Activated T-cell treated with anti-CD3 and anti-CD28 coated beads for 1 hour (primary cell): Measurements from ENCODE around the gene C1QTNF9B.
"Not testable (repeated sequence)": the region's sequence is repeated elsewhere in the genome, so short reads cannot be mapped to it uniquely, and the experiment has no call there.

Experiments
- DNase-seq: peaks from one replicate; pipeline ENCODE4 v3.0.0-alpha.2; 2020; ENCODE audit warnings: low read depth

C1QTNF9B gene

DNA sequence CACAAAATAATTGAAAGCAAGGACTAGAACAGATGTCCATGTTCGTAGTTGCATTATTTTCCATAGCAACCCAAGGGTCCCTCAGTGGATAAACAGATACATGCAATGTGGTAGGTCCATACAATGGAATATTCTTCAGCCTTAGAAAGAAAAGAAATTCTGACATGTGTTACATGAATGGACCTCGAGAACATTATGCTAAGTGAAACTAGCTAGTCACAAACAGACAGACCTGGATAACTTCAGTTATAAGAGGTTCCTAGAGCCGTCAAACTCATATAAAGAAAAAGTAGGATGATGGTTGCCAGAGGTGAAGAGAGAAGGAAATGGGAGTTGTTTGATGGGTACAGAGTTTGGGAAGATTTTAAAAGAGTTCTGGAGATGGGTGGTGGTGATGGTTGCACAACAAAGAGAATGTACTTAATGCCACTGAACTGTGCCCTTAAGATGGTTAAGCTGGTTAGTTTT lies at the start of gene C1QTNF9B:
Gene C1QTNF9B (minus strand): TSS at position 51 of the 468 bp plus-strand sequence.
- not testable (repeated sequence) for DNase-seq

DNA sequence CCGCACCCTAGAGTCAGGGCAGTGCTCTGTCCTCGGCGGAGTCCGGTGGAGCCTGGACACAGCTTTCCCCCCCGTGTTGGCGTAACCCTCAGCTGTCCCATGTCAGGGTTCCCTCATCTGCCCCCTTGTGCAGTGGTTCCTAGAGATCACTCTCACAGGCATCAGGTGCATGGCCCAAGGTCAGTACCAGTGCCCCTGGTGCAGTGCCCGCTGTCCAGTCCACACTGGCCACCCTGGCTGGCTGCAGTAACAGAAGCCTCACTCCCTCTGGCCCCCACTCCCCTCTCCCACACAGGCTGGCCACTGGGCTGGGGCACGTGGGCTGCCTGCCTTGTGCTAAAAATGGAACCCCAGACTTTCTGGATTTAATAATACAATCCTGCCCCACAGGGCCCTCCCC lies 49.6 kb upstream of the C1QTNF9B start:
- no peak for DNase-seq

DNA sequence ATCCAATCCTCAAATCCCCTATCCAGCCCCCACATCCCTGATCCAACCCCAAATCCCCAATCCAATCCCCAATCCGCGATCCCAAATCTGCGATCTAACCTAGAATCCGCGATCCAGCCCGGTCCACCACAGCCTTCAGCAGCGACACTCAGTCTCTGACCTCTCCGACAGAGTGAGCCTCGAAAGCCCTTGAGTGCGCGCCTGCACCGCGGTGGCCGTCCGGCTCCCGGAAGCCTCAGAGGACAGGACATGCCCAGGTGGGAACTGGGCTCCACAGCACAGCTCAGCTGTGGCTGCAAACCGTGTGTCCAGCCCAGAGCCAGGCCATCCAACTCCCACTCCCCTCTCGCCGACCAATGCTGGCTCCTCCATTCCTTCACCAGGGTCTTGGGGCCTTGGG lies 48.8 kb upstream of the C1QTNF9B start:
- DNase-seq = no peak

DNA sequence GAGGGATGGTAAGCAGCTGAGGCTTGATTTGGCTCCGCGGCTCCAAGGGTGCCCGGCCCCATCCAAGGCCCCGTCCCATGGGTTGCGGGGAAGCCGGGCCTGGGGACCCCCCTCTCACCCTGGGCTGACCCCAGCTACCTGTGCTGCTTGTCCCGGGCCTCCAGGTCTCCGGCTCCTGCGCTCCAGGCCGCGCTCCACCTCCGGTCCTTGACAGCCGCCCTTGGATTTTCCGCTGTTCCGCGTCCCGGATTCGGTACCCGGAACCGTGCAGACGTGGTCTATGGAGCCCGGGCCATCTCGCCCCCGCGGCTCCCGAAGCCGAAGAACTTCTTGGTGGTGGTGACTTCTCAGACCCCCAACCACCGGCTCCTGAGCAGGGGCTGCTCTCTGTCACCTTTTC lies 48.3 kb upstream of the C1QTNF9B start:
- no peak for DNase-seq

DNA sequence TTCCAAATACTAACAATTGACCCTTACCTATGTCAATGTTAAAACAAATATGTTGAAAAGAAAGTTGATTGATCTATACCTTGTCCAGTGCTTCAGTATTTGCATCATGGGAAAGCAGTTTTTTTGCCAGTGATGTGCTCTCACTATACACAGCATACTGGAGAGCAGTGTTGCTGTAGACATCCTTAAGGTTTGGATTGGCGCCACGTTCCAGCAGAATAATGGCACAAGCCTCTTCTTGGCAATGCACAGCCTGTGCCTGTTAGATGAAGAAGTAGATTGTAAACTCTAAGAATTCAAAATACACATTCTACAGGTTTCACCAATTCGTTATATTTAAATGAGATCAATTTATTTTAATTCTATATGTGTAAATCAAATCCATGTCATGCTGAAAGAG lies 43.9 kb upstream of the C1QTNF9B start:
- DNase-seq = no peak

DNA sequence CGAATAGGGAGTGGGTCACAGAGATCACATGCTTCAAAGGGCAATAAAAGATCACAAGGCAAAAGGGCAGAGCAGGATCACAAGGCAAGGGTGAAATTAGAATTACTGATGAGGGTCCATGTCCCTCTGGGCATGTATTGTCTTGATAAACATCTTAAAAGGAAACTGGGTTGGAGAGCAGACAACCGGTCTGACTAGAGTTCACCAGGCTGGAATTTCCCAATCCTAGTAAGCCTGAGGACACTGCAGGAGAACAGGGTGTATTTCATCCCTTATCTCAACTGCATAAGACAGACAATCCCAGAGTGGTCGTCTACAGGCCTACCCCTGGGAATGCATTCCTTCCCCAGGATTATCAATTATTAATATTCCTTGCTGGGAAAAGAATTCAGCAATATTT lies 42.4 kb upstream of the C1QTNF9B start:
- DNase-seq = not testable (repeated sequence)

DNA sequence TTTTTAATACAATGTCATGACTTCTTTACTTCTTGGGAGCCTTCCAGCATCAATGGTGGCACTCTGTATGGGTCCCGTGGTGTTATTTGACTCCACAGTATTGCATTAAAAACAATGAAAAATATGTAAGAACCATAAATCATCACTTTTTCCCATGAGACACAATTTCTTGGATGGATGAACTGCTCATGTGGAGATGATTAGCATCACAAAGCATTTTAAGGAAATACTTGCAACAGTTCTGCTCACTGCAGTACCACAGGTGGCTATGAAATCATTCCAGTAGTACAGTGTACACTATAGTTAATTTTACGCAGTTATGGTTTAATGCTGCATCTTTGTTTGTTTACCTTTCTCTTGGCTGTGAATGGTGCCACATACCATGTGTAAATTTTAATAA lies 37.2 kb upstream of the C1QTNF9B start:
- no peak for DNase-seq

DNA sequence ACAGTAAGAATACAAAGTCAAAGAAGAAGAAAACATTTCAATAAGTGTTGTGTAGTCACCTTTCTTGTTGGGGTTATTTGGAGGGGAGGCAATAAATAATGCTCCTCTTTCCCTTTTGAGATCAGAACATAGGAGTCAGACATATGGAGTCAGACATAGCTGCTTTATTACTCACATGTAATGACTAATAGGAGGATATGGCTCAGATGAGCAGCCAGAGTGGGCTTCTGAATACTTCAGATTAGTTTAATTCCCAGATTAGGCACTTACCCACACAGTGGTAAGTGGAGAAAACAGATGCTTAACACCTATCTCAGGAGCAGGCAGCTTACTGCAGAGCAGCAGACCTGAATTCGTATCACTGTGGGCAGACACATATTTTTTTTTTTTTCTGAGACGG lies 31.7 kb upstream of the C1QTNF9B start:
- no peak for DNase-seq

DNA sequence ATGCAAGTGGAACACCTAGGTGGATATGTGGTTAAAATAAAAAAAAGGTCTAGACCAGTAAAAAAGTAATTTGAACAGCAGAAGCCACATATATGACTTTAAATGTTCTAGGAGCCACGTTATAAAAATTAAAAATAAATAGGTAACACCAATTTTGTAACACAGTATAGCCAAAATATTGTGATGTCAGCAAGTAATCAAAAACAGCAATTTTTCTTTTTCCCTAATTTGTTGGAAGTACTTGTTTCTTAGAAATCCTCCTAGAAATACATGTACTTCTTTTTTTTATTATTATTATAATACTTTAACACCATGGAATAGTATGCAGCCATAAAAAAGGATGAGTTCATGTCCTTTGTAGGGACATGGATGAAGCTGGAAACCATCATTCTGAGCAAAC lies 25.7 kb upstream of the C1QTNF9B start:
- DNase-seq = no peak

DNA sequence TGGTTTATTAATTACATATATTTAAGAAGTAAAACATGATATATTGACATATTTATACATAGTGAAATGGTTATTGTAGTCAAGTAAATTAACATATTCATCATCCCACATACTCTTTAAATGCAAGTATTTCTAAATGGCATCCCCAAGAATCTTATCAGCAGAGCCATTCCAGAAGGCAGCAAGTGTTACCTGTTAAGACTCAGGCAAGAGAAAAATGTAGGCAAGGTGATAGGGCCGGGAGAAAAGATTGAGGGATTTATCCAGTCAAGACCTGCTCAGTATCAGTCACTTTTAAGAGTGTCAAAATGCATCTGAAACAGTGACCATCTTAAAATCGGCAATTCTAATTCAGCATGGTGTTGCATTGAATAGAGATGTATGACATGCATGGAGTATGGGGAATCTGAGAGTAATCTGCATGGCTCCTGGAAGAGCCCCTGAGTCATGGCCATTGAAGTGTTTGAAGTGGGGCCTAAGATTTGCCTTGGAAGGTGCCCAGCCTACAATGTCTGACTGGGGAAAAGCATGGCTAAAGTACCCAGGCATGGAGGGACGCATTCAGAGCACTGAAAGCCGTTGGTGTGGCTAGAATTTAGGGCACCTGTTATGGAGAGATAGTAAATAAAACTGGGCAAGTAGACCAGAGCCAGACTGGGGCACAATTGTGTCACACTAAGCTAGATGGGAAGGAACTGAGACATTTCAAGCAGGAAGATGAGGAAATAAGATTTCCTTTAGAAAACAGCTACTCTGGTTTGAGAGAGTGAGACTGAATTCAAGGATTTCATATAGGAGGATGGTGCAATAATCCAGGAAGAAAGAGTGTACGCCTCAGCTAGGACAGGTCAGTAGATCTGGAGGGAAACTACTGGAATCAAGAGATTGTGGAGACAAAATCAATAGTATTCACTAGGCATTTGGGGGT lies 25.0 kb upstream of the C1QTNF9B start:
- DNase-seq = no peak

DNA sequence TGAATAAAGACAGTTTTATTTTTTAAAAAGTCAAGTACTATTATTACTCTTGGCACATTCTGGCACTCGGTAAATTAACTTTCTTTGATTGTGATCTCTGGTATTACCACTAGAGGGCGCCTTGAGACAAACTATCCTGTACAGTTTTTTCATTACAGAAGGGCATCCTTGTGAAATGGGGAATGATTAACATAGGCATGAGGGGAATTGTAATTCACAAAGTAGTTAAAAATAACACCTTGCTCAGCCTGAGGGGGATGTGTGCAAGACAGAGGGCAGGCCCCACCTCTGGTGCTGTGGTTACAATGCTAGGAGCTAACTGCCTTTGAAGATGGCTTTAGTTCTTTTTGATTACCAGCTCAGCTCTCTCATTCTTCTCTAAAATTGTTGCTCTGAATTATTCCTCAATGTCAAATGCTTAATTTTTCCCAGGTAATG lies 24.2 kb upstream of the C1QTNF9B start:
- no peak for DNase-seq

DNA sequence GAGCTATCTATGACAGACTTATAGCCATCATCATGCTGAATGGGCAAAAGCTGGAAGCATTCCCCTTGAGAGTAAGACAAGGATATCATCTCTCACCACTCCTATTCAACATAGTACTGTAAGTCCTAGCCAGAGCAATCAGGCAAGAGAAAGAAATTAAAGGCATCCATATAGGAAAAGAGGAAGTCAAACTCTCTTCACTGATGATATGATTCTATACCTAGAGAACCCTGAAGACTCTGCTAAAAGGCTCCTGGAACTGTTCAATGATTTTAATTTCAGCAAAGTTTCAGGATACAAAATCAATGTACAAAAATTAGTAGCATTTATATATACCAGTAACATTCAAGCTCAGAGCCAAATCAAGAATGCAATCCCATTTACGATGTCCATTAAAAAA lies 21.7 kb upstream of the C1QTNF9B start:
- DNase-seq = no peak

DNA sequence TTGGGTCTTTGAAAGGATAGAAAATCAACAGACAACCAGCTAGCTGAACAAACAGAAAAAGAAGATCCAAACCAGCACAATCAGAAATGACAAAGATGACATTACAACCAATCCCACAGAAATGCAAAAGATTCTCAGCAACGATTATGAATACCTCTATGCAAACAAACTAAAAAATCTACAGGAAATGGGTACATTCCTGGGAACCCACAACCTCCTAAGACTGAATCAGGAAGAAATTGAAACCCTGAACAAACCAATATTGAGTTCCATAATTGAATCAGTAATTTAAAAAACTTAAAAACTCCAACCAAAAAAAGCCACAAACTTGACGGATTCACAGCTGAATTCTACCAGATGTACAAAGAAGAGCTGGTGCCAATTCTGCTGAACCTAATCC lies 20.9 kb upstream of the C1QTNF9B start:
- no peak for DNase-seq

DNA sequence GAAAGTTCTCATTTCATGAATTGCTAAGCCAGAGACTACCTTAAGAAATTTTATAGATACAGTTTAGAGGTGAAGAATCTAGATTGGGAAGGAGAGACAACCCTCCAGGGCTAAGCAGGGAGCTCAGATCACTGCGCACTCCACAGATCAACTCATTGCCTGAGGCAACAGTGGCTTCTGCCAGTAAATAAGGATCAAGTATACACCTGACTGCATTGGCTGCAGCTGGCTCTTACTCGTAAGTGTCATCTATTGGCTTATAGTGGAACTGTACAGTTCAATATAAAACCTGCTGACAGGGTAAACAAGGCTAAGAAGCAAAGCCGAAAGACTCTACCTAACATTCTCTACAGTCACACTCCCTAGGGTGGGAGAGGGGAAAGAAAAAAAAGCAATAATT lies 18.0 kb upstream of the C1QTNF9B start:
- DNase-seq = no peak

DNA sequence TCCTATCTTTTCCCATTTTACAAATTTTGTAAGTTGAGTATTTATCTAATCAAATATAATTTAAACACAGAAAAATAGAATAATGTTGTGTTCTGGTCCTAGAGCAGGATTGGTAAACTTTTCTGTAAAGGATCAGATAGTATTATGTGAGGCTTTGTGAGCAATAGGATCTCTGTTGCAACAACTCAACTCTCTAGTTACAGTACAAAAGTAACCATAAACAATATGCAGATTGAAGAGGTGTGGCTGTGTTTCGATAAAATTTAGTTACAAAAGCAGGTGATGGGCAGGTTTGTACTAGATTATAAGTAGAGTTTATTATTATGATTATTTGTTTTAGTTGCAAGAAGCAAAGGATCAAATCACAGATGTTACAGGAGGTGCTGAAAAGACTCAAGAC lies 15.2 kb upstream of the C1QTNF9B start:
- DNase-seq = no peak

DNA sequence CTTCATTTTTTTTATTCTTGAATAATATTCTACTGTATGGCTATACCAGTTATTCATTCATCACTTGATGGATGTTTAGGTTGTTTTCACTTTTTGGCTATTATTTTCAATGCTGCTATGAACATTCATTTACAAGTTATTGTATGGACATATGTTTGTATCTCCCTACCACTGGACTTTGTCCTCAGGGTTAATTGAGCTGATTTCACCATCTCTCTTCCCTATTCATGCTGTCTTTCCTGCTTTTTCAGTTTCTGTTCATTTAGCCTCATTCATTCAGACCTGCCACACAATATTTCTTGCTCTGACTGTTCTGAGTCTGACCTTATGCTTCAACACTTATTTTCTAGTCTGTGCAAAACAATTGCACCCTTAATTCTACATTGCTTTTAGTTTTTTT lies 12.3 kb upstream of the C1QTNF9B start:
- DNase-seq = no peak

DNA sequence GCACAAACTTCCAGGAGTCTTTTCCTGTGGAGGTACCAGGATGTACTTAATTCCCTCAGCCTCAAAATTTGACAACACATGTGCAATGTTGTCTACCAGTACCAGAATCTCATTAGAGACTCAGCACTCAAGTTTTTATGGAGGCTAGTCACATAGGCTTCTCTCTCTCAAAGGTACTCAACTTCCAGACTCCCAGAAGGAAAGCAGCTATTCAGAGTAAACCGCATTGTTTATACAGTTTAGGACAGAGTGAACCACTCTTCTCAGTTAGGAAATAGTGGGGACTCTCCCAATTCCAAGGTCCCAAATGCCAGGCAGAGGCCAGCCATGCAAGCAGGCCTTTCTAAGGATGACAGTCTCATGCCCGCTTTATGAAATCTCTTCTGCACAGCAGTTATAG lies 8.5 kb upstream of the C1QTNF9B start:
- no peak for DNase-seq

DNA sequence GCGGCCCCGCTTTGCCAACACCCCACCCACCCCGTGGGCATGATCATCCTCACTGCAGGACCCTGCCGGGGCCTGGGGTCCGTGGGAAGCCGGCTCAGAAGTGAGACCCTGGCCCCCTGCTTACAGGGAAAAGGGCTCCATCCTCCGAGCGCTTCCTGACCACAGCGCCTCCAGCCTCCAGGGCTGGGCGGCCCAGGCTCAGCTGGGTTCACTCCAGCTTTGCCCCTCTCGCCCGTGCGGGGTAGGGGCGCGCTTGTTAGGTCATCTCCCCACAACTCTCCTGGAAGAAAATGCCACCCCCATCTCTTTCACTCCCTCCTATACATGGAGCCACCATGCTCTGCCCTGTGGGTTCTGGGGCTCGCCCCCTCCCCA lies 6.6 kb upstream of the C1QTNF9B start:
- DNase-seq = no peak

DNA sequence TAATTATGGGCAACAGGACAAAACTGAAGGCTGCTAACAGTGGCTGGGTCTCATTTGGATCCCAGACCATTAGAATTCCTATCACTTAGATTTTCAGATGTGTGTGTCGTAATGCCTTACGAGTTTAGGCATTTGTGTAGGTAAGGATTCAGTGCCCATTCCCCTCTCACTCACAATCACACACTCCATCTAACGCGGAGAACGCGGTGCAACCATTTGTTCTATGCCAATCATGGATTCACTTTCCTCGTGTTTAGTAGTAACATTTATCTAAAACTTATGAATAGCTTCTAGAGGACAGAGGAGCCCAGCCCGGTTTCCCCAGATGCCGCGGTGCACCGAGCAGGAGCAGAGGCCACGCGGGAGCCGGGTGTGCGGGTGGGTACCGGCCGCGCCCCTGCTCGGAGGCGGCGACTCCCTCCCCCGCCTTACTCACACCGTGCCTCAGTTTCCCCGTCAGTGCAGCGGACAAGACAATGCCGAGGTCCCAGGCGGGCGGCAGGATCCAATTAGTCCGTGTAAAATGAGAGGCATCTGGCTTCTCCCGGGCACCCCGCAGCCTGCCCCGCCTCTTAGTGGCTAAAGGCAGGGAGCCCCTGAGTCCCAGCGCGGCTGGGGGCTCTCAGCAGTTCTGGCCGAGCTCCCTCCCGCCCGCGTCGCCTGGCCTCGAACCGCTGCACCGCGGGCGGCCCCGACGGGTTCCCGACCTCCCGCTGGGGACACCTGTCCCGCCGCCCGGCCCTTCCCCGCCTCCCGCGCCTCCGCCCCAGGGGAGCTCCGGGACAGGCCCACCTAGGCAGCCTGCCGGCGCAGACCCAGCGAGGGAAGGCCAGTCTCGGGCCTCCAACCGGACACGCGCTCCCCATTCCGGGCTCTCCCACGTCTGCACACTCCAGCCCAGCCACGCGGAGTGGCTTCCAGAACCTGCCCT lies 5.9 kb upstream of the C1QTNF9B start:
- no peak for DNase-seq

DNA sequence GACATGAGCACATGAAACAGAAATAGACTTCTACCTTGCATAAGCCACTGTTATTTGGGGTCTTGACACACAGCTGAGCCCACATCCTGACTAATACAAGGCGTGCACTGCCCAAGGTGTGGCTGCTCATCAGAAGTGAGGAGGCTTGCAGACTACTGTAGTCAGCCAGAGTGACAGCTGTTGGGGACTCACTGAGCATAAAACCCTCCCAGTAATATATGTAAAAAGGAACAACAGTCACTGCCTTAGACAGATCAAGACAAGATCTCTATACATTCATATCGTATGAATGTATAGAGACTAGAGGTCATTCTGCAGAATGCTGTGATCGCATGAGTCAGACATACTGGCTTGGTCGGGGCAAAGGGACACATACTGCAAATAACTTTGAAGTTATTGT lies 4.1 kb upstream of the C1QTNF9B start:
- DNase-seq = no peak

DNA sequence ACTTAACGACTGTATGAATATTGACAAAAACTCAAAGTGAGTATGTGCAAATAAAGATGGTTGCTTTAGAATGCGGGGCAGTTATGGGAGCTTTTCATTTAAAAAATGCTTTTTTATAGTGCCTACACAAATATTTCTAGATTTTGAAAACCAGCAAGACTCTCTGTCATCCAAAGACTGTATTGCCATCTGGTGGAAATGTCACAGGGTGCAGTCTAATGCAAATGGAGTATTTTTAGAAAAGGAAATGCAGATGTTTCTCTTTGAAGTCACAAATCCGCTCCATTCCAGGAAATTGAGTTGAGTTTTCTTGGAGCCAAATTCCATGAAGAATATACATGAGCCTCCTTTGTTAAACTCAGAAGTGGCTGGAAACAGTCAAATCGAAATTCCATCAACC lies 2.3 kb upstream of the C1QTNF9B start:
- DNase-seq = no peak

DNA sequence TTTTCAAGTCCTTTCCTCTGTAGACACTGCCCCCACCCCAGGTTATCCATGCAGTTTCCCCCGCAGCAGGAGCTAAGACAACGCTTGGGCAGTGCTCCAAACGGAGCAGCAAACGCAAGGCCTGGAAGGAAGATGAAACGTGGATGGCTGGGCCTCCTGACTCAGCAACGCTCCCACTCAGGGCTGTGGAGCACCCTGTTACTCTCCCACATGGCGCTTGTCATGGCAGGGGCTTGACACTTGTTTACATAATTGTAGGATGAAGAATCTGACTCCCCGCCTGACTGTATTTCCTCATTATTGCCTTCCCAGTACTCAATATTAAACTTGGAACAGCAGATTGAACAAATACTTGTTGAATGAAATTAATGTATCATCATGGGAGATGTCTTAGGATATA lies 799 bp upstream of the C1QTNF9B start:
- DNase-seq = no peak

DNA sequence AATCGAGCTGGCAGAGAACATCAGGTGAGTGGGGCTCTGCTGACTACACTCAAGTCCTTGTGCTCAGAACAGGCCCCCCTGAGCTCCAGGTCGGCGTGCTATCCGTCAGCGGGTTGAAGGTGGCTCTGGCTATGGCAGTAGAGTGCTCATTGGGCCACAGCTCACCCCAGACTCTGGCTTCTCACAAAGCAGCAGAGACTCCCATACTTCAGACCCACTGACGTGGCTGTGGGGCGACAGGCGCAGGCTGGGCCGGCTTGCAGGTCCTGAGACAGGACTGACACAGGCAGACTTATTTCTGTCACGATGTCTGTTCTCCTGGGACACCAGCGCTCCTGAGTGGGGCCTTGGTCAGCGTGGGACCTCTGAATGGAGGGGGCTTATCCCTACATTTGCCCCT lies 2.6 kb downstream of the C1QTNF9B start:
- not testable (repeated sequence) for DNase-seq
